ENCODE measurements around the gene KDM5B.
"Not testable (repeated sequence)": the region's sequence is repeated elsewhere in the genome, so short reads cannot be mapped to it uniquely, and the experiment has no call there.

KDM5B gene

DNA sequence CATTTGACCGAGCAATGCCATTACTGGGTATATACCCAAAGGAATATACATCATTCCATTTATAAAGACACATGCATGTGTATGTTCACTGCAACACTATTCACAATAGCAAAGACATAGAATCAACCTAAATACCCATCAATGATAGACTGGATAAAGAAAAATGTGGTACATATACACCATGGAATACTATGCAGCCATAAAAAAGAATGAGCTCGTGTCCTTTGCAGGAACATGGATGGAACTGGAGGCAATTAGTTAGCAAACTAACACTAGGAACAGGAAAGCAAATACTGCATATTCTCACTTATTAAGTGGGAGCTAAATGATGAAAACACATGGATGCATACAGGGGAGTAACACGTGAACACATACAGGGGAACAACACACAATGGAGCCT lies 63.5 kb downstream of the KDM5B start:
- not testable (repeated sequence) for ATAC-seq
- peak; percentile 79 for TF ChIP-seq ZNF8 (CRISPR knock-in tag; IDR thresholded peaks at IDR 0.05)

DNA sequence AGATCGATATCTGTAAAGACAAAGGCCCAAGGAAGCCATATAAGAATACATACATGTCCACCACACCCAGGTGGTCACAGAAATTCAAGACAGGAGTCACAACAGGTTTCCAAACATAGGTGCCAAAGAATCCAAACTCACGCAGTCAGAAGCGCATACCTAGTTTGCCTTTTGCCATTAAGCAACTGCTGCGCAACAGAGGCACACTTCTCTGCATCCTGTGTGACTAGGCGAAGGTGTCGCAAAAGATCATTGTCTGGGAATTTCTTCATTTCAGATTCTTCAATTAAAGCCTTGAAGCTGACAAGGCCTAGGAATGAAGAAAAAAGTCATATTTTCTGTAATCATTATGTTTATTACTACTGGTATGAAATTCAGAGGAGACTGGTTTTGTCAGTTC lies 65.7 kb downstream of the KDM5B start:
- no peak for ATAC-seq
- TF ChIP-seq, protein P1, sequence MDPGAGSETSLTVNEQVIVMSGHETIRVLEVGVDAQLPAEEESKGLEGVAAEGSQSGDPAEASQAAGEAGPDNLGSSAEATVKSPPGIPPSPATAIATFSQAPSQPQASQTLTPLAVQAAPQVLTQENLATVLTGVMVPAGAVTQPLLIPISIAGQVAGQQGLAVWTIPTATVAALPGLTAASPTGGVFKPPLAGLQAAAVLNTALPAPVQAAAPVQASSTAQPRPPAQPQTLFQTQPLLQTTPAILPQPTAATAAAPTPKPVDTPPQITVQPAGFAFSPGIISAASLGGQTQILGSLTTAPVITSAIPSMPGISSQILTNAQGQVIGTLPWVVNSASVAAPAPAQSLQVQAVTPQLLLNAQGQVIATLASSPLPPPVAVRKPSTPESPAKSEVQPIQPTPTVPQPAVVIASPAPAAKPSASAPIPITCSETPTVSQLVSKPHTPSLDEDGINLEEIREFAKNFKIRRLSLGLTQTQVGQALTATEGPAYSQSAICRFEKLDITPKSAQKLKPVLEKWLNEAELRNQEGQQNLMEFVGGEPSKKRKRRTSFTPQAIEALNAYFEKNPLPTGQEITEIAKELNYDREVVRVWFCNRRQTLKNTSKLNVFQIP (CRISPR knock-in tag; IDR thresholded peaks at IDR 0.05; ENCODE audit: borderline replicate concordance, low read depth), result no peak
- TF ChIP-seq ZNF70 (CRISPR knock-in tag; IDR thresholded peaks at IDR 0.05), result no peak
- TF ChIP-seq ZFP3 (CRISPR knock-in tag; IDR thresholded peaks at IDR 0.05), result no peak
- no peak for TF ChIP-seq ISL1 (CRISPR knock-in tag; IDR thresholded peaks at IDR 0.05)
- TF ChIP-seq GLIS3 (CRISPR knock-in tag; IDR thresholded peaks at IDR 0.05), result no peak
- TF ChIP-seq, protein P2, sequence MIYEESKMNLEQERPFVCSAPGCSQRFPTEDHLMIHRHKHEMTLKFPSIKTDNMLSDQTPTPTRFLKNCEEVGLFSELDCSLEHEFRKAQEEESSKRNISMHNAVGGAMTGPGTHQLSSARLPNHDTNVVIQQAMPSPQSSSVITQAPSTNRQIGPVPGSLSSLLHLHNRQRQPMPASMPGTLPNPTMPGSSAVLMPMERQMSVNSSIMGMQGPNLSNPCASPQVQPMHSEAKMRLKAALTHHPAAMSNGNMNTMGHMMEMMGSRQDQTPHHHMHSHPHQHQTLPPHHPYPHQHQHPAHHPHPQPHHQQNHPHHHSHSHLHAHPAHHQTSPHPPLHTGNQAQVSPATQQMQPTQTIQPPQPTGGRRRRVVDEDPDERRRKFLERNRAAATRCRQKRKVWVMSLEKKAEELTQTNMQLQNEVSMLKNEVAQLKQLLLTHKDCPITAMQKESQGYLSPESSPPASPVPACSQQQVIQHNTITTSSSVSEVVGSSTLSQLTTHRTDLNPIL (CRISPR knock-in tag; IDR thresholded peaks at IDR 0.05; ENCODE audit: low read depth), result no peak
- TF ChIP-seq ESRRG (CRISPR knock-in tag; IDR thresholded peaks at IDR 0.05), result no peak
- no peak for TF ChIP-seq ARNTL (CRISPR knock-in tag; IDR thresholded peaks at IDR 0.05; ENCODE audit: borderline replicate concordance, low read depth)
- TF ChIP-seq BACH2 (CRISPR knock-in tag; IDR thresholded peaks at IDR 0.05; ENCODE audit: borderline replicate concordance), result no peak
- no peak for TF ChIP-seq RARB (CRISPR knock-in tag; IDR thresholded peaks at IDR 0.05)
- no peak for TF ChIP-seq TOX (CRISPR knock-in tag; IDR thresholded peaks at IDR 0.05; ENCODE audit: borderline replicate concordance)
- TF ChIP-seq CSDC2 (CRISPR knock-in tag; IDR thresholded peaks at IDR 0.05), result no peak
- no peak for TF ChIP-seq ZC3H10 (CRISPR knock-in tag; IDR thresholded peaks at IDR 0.05)
- TF ChIP-seq ZFP30 (CRISPR knock-in tag; IDR thresholded peaks at IDR 0.05), result no peak

DNA sequence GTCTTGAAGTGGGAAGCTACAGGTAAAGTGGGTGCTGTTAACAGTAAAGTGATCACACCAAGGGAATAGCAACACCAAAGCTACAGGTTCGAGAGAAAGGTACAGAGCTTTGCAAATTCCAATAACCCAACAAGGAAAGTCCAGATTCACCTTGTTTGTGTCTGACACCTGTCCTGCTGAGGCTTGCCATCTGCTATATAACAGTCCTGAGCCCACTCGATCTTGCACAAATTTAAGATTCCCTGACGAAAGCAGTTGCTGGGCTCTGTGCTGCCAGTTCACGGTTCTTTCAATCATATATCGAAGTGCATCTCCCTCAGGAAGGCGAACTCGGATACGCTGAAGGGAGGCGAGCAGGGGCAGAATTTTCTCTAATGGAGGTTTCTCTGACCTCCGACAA lies 75.0 kb downstream of the KDM5B start:
- ATAC-seq, result no peak
- no peak for TF ChIP-seq GLIS3 (CRISPR knock-in tag; IDR thresholded peaks at IDR 0.05)
- TF ChIP-seq ISL1 (CRISPR knock-in tag; IDR thresholded peaks at IDR 0.05), result no peak
- no peak for TF ChIP-seq RARB (CRISPR knock-in tag; IDR thresholded peaks at IDR 0.05)
- TF ChIP-seq, protein P3, sequence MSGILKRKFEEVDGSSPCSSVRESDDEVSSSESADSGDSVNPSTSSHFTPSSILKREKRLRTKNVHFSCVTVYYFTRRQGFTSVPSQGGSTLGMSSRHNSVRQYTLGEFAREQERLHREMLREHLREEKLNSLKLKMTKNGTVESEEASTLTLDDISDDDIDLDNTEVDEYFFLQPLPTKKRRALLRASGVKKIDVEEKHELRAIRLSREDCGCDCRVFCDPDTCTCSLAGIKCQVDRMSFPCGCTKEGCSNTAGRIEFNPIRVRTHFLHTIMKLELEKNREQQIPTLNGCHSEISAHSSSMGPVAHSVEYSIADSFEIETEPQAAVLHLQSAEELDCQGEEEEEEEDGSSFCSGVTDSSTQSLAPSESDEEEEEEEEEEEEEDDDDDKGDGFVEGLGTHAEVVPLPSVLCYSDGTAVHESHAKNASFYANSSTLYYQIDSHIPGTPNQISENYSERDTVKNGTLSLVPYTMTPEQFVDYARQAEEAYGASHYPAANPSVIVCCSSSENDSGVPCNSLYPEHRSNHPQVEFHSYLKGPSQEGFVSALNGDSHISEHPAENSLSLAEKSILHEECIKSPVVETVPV (CRISPR knock-in tag; IDR thresholded peaks at IDR 0.05), result no peak
- TF ChIP-seq TOX (CRISPR knock-in tag; IDR thresholded peaks at IDR 0.05; ENCODE audit: borderline replicate concordance), result no peak
- no peak for TF ChIP-seq ZFP3 (CRISPR knock-in tag; IDR thresholded peaks at IDR 0.05)
- TF ChIP-seq, protein P1 (CRISPR knock-in tag; IDR thresholded peaks at IDR 0.05; ENCODE audit: borderline replicate concordance, low read depth), result no peak
- no peak for TF ChIP-seq ZNF70 (CRISPR knock-in tag; IDR thresholded peaks at IDR 0.05)
- TF ChIP-seq, protein P2 (CRISPR knock-in tag; IDR thresholded peaks at IDR 0.05; ENCODE audit: low read depth), result no peak

DNA sequence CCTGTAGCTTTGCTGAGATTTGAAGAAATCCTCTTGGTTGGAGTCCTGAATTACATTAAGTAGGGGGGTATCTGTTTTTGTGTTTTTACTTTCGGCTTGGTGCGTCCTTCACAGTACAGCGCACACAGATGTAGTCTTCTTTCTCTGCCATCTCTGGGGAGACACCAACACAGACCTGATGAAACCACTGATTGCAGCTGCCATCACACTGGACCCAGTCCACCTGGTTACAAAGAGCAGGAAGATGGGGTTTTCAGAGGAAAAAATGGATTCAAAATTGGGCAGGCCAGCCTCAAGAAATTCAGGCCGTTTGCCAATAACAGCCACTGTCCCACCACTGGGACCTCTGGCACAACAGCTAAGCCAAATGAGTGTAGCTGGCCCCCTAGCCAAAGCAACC lies 79.3 kb downstream of the KDM5B start:
- no peak for ATAC-seq
- TF ChIP-seq GLIS3 (CRISPR knock-in tag; IDR thresholded peaks at IDR 0.05), result no peak
- TF ChIP-seq, protein P4, sequence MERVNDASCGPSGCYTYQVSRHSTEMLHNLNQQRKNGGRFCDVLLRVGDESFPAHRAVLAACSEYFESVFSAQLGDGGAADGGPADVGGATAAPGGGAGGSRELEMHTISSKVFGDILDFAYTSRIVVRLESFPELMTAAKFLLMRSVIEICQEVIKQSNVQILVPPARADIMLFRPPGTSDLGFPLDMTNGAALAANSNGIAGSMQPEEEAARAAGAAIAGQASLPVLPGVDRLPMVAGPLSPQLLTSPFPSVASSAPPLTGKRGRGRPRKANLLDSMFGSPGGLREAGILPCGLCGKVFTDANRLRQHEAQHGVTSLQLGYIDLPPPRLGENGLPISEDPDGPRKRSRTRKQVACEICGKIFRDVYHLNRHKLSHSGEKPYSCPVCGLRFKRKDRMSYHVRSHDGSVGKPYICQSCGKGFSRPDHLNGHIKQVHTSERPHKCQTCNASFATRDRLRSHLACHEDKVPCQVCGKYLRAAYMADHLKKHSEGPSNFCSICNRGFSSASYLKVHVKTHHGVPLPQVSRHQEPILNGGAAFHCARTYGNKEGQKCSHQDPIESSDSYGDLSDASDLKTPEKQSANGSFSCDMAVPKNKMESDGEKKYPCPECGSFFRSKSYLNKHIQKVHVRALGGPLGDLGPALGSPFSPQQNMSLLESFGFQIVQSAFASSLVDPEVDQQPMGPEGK (CRISPR knock-in tag; IDR thresholded peaks at IDR 0.05; ENCODE audit: borderline replicate concordance), result no peak
- TF ChIP-seq OSR1 (CRISPR knock-in tag; IDR thresholded peaks at IDR 0.05), result no peak
- TF ChIP-seq SNAI2 (CRISPR knock-in tag; IDR thresholded peaks at IDR 0.05), result no peak
- TF ChIP-seq, protein P5, sequence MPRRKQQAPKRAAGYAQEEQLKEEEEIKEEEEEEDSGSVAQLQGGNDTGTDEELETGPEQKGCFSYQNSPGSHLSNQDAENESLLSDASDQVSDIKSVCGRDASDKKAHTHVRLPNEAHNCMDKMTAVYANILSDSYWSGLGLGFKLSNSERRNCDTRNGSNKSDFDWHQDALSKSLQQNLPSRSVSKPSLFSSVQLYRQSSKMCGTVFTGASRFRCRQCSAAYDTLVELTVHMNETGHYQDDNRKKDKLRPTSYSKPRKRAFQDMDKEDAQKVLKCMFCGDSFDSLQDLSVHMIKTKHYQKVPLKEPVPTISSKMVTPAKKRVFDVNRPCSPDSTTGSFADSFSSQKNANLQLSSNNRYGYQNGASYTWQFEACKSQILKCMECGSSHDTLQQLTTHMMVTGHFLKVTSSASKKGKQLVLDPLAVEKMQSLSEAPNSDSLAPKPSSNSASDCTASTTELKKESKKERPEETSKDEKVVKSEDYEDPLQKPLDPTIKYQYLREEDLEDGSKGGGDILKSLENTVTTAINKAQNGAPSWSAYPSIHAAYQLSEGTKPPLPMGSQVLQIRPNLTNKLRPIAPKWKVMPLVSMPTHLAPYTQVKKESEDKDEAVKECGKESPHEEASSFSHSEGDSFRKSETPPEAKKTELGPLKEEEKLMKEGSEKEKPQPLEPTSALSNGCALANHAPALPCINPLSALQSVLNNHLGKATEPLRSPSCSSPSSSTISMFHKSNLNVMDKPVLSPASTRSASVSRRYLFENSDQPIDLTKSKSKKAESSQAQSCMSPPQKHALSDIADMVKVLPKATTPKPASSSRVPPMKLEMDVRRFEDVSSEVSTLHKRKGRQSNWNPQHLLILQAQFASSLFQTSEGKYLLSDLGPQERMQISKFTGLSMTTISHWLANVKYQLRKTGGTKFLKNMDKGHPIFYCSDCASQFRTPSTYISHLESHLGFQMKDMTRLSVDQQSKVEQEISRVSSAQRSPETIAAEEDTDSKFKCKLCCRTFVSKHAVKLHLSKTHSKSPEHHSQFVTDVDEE (CRISPR knock-in tag; IDR thresholded peaks at IDR 0.05), result no peak
- TF ChIP-seq, protein P1 (CRISPR knock-in tag; IDR thresholded peaks at IDR 0.05; ENCODE audit: borderline replicate concordance, low read depth), result no peak
- no peak for TF ChIP-seq ISL1 (CRISPR knock-in tag; IDR thresholded peaks at IDR 0.05)
- TF ChIP-seq ZFP30 (CRISPR knock-in tag; IDR thresholded peaks at IDR 0.05), result no peak
- TF ChIP-seq ZNF8 (CRISPR knock-in tag; IDR thresholded peaks at IDR 0.05), result no peak

Data from SK-N-SH treated with all-trans-retinoic acid at 6 μM for 48 hours (cell line).